ENCODE data around the gene REV1. TPM values are rescaled to one million over a fixed set of nuclear protein-coding genes. Genes with fewer than 3 reads are reported as not detected.
A peak's percentile ranks its signal among the peaks of the same experiment; 100 is the strongest.
"Not testable (repeated sequence)": the region's sequence is repeated elsewhere in the genome, so short reads cannot be mapped to it uniquely, and the experiment has no call there.

The REV1 gene
- total RNA-seq, 2 donors from 2014 or later, result 49.5 to 63.5 TPM

DNA sequence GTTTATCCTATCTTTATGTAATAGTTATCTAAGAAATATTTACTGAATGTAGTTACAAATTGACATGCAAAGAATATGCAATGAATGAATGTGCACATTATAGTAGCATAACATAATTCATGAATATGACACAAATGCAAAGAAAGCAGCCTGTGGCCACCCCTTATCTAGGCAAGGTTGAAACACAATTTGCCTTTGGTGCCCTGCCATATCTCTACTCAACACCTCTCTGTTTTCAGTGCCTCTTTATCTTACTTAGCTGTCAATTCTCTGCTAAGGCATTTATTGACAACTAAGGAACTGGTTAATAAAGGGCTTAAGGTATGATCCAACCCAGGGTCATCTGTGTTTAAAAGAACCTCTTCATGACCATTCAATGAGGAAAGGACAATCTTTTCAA, 18.9 kb downstream of the REV1 start:
- H3K27ac ChIP-seq, result peak overlapping the region; percentile 72 to 87
- TF ChIP-seq POLR2A (IDR thresholded peaks at IDR 0.05), result no peak
- no peak for TF ChIP-seq POLR2AphosphoS5 (IDR thresholded peaks at IDR 0.05)
- TF ChIP-seq, protein P1, sequence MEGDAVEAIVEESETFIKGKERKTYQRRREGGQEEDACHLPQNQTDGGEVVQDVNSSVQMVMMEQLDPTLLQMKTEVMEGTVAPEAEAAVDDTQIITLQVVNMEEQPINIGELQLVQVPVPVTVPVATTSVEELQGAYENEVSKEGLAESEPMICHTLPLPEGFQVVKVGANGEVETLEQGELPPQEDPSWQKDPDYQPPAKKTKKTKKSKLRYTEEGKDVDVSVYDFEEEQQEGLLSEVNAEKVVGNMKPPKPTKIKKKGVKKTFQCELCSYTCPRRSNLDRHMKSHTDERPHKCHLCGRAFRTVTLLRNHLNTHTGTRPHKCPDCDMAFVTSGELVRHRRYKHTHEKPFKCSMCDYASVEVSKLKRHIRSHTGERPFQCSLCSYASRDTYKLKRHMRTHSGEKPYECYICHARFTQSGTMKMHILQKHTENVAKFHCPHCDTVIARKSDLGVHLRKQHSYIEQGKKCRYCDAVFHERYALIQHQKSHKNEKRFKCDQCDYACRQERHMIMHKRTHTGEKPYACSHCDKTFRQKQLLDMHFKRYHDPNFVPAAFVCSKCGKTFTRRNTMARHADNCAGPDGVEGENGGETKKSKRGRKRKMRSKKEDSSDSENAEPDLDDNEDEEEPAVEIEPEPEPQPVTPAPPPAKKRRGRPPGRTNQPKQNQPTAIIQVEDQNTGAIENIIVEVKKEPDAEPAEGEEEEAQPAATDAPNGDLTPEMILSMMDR (IDR thresholded peaks at IDR 0.05), result no peak
- no peak overlapping the region for H3K4me3 ChIP-seq
- H3K9me3 ChIP-seq, result no peaks in the 10 kb centered on the region
- DNase-seq (ENCODE audit: low spot score), result no peak
- intact Hi-C loops (cut with DNase I), result no loop called here
- peaks cover 11% of the 10 kb centered on the region for H3K4me1 ChIP-seq (replicated peaks)
- H3K36me3 ChIP-seq, result no peaks in the 10 kb centered on the region
- H3K27me3 ChIP-seq (replicated peaks; ENCODE audit: insufficient read depth), result no peaks in the 10 kb centered on the region

DNA sequence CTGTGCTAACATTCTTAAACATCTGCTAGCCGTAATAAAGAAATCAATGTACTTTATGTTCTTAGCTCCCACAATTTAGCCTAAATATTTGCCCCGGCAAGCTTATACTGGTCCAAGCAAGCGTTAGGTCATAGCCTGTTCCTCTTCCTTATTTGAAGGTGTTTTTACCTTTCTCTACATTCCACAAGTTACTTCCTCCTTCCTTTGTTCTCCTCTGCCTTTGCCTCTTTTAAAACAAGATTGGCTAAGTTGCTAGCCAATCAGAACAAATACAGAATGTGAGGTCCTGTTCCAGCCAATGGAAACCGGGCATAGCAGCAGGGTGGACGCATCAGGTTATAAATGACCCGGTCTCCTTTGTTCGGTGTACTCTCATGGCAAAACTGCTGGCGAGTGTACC, 19.4 kb downstream of the REV1 start:
- DNase-seq (ENCODE audit: low spot score); H3K4me3 ChIP-seq; H3K27me3 ChIP-seq (replicated peaks; ENCODE audit: insufficient read depth); H3K4me1 ChIP-seq (replicated peaks); intact Hi-C loops (cut with DNase I); H3K36me3 ChIP-seq; H3K9me3 ChIP-seq: not testable (repeated sequence)
- H3K27ac ChIP-seq, result peak overlapping the region; percentile 72 to 87
- peak; percentile 31 for TF ChIP-seq POLR2AphosphoS5 (IDR thresholded peaks at IDR 0.05)
- 75% methylated on average over 8 of the region's 8 CpGs for WGBS

DNA sequence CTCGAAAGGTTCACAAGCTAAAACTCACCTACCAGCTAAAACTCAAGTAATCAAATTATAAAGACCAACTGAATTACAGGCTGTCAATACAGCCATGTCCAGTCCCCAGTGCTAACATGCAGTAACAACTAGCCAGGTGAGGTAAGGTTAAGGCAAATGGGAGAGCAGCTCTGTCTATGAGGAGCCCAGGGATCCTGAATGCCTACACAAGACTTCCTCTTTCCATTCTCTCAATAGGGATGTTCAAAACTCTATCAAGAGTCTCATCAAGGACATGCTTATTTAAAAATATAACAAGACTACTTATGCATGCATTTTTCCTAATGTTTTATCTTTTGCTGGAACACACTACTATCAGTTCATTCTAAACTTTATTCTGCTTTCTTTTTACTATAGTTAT, 20.4 kb downstream of the REV1 start:
- Histone ChIP-seq H3K4me3 (no peak overlapping the region), H3K9me3 (no peaks in the 10 kb centered on the region), H3K4me1 (replicated peaks) (peaks cover 5% of the 10 kb centered on the region), H3K27ac (peak overlapping the region in 1 of 2 donors; percentile 37), H3K36me3 (no peaks in the 10 kb centered on the region), H3K27me3 (replicated peaks; ENCODE audit: insufficient read depth) (no peaks in the 10 kb centered on the region)
- WGBS, result 92% methylated on average over 1 of the region's 1 CpG
- DNase-seq (ENCODE audit: low spot score), result no peak
- intact Hi-C loops (cut with DNase I), result no loop called here
- TF ChIP-seq, protein P1 (IDR thresholded peaks at IDR 0.05), result no peak
- TF ChIP-seq POLR2A (IDR thresholded peaks at IDR 0.05) (no peak), POLR2AphosphoS5 (IDR thresholded peaks at IDR 0.05) (no peak)

DNA sequence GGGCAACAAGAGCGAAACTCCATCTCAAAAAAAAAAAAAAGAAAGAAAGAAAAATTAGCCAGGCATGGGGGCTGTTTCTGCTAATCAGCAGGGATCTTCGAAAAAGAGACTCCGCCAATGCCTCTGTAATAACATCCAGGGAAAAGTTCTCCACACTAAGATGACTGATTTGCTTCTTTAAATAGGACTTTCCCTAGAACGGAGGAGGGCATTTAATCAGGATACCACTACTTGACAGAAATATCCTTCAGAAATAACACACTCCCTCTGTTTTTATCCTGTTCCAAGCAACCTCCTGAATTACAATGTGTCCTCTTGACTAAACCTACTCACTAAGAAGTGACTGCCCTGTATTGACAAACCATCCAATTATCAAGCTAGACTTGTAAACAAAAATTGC, 21.7 kb downstream of the REV1 start:
- no peak overlapping the region for H3K27ac ChIP-seq
- H3K27me3 ChIP-seq (replicated peaks; ENCODE audit: insufficient read depth), result no peaks in the 10 kb centered on the region

DNA sequence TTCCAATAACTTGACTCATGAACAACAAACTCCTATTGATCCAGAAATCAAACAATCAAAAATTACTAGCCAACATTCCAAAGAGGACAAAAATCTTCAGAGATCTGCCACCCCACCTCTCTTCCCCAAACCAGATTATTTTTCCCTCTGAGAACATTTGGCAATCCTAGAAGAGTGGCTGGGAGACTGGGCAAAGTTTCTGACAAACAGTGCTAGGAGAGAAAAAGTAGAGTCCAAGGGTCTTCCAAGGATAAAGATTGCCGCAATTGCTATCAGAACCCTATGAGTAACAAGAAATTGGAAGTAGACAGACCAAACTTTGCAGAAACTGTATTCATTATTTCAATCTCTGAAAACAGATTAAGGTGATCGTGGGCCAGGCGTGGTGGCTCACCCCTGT, 22.4 kb downstream of the REV1 start:
- no peak overlapping the region for H3K4me3 ChIP-seq
- TF ChIP-seq POLR2A (IDR thresholded peaks at IDR 0.05) (no peak), POLR2AphosphoS5 (IDR thresholded peaks at IDR 0.05) (no peak)
- TF ChIP-seq, protein P1 (IDR thresholded peaks at IDR 0.05), result no peak
- H3K27ac ChIP-seq, result no peak overlapping the region
- H3K9me3 ChIP-seq, result no peaks in the 10 kb centered on the region
- no peaks in the 10 kb centered on the region for H3K4me1 ChIP-seq (replicated peaks)
- no peak for DNase-seq (ENCODE audit: low spot score)
- 97% methylated on average over 3 of the region's 3 CpGs for WGBS
- H3K36me3 ChIP-seq, result no peaks in the 10 kb centered on the region
- intact Hi-C loops (cut with DNase I), result no loop called here
- H3K27me3 ChIP-seq (replicated peaks; ENCODE audit: insufficient read depth), result no peaks in the 10 kb centered on the region

More for the DNA sequence above, 21.7 kb downstream of the REV1 start:
- DNase-seq (ENCODE audit: low spot score), result no peak
- TF ChIP-seq POLR2AphosphoS5 (IDR thresholded peaks at IDR 0.05), result no peak
- TF ChIP-seq, protein P1 (IDR thresholded peaks at IDR 0.05), result no peak
- TF ChIP-seq POLR2A (IDR thresholded peaks at IDR 0.05), result no peak
- Histone ChIP-seq H3K4me3 (no peak overlapping the region), H3K36me3 (no peaks in the 10 kb centered on the region), H3K9me3 (no peaks in the 10 kb centered on the region), H3K4me1 (replicated peaks) (no peaks in the 10 kb centered on the region)
- intact Hi-C loops (cut with DNase I), result no loop called here
- 80% methylated on average over 4 of the region's 4 CpGs for WGBS
